NCI-H1694 treated with DMSO at 0.1 percent for 48 hours (cell line): ENCODE results near the gene TMPRSS2.

Source experiments
- DNase-seq: peaks from one replicate; lab custom pipeline; 2025; lab: John Stamatoyannopoulos, UW

Gene TMPRSS2

DNA sequence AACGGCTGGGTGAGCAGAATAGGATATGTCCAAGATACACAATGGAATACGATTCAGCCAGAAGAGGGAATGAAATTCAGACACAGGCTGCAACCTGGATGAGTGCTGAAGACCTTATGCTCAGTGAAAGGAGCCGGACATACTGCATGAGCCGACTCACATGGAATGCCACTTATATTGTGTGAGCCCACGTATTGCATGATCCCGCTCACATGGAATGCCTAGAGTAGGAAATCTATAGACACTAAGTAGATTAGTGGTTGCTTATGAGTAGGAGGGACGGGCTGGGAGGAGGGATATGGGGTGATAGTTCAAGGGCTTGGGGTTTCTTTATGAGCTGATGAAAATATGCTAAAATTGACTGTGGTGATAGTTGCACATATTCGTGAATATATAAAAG is 26.8 kb downstream of the TMPRSS2 start:
- no peak for DNase-seq

DNA sequence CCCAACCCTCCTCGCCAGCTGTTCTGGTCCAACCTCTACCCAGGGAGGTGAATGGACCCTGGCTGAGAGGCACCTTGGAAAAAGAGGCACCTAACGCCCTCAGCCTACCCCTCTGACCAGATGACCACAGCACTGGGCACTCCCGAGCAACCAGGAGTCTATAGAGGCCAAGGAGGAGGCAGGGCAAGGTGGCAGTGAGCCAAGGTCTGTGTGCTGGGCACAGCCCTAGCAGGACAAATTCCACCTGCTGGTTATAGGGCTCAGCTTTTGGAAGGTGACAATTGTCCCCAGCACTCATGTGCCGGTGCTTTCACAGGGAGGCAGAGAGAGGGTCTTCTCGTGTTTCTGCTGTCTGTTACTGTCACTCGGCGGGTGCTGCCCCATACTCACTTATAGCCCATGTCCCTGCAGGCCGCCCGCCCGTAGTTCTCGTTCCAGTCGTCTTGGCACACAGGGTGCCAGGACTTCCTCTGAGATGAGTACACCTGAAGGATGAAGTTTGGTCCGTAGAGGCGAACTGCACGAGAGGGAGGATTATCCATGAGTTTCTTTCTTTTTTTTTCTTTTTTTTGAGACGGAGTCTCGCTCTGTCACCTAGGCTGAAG is 27.8 kb downstream of the TMPRSS2 start:
- DNase-seq: no peak

DNA sequence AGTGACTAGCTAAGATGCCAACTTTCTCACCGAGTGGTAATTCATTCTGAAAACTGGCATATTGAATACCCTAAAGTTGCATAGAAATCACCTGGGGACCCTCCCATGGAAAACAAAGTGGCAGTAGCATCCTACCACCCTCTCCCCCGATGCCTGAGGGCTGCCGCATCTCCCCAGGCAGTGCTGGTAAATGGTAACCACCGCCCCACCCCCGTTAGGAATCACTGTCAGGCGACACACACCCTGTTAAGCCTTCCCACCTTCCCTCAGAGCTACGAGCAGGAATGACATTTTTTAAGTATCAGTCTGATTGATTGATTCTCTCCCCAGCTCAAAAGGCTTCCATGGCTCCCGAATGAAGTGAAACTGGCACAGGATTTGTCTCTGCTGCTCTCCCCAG is 28.3 kb downstream of the TMPRSS2 start:
- DNase-seq: no peak

DNA sequence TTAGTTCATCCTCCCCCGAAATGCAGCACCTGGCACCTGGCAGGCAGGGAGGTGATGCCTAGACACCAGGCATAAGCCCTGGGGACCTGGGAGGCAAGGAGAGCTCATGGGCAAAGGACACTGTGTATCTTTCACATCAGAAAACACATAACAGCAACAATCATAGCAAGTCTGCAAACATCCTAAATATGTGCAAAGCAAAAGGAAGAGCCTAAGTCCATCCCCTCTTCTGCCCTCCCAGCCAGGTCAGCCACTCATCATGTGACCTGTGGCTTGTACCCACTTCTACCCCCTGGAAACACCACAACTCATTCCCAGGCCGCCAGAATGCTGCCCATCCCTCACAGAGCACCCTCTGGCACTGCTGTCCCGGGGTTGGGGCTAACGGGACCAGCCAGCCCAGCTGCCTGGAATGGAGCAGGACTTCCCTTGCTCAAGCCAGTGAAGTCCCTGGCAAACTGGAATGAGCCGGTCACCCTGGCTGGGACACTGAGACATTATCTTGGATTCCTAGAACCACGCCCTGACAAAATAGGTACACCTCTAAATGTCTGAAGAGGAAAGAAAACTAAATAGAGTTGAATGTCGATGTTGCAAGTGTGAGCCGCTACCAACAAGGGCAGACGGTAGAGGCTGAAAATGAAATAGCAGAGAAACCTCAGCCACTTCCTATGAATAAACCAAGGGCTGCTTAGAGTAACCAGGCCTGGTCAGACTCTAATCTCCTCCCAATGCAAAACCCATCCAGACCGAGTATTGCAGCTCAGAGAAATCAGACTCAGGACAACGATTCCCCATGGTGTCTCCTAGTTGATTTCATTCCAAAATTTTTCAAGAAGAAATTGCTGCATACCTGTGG is 29.4 kb downstream of the TMPRSS2 start:
- DNase-seq: no peak

DNA sequence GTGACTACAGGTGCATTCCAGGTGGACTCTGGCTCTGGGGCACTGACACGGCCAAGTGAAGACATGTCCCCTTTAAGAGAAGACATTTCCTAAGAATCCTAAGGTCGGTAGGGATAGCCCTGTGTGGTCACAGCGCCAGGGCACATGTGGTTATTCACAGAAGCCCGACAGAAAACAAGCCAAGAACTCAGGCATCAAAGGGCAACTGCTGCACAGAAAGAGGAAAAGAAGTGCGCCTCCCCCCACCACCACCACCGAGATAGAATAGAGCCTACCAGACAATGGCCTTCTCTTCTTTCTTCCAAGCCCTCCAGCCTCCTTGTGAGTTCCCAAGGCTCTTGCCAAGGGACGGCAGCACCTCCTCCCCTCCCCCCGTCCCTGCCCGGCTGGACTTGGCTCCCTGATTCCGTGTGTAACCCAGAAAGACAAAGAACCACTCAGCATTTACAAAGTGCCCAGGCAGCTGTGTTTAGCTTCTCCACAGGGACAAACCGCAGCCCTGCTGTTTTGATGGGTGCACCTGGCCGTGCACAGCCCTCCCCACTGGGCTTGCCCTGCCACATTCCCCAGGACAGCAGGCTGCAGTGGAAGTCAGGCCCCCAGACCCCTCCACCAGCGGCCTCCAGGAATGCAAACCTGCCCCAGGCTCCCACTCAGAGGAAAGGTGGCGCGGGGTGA is 30.2 kb downstream of the TMPRSS2 start:
- no peak for DNase-seq

DNA sequence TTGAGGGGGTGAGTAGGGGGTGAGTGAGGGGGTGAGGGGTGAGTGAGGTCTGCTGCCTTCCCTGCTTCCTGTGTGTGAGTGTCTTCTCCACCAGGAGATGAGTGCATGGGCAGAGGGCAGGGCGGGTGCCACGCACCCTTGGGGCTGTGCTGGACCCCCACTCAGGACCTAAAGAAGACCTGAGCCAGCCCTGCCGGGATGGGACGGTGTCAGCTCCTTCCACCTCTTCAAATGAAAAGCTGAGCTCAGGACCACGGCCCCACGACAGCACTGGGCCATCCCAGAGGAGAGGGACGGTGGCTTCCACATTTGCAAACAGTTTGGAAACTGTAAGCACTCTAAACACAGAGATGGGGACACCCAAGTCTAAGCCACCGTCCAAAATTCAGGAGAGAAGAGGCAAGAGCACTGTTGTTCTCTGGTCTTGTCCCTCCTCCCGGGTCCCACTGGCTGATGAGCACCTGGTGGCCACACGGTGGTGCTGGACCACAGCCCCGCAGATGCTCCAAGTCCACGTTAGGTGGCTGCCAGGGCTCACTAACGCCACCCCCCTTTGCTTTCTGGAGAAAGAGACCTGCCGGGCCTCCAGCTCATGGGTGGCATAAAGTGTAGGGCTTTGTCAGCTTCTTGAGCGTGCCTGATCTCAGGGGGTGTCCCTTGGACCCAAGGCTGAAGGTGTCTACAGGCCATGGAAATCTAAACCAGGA is 32.1 kb downstream of the TMPRSS2 start:
- no peak for DNase-seq

DNA sequence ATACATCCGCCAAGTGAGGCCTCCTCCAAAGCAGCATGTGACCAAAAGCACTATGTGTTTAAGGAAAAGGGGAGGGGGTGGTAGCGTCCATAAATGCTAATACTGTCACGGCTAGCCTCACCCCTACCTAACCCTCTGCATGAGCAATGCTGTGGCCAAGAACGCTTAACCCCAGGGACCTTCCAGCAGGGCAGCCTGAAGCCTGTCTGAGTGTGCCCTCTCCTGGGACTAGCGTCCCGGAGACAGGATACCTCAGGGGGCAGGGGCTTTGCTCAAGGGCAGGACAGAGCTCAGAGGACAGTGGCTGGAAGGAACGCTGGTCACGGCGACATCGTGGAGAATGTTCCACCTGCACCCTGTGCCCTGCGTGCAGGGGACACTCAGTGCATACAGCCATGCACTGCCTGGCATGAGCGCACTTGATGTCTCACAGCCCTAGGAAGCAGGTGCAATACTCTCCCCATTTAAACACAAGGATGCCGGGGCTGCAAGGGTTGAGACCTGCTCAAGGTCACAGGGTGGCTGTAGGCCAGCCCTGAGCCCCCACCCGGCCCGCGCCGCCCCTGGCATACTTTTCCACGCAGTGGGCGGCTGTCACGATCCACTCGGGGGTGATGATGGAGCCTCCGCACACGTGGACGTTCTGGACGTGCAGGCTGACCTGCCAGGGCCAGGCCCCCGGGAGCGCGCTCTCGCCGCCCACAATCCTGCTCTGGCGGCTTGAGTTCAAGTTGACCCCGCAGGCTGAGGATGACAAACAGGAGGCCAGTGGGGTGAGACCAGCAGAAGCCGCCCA is 35.0 kb downstream of the TMPRSS2 start:
- DNase-seq: no peak

DNA sequence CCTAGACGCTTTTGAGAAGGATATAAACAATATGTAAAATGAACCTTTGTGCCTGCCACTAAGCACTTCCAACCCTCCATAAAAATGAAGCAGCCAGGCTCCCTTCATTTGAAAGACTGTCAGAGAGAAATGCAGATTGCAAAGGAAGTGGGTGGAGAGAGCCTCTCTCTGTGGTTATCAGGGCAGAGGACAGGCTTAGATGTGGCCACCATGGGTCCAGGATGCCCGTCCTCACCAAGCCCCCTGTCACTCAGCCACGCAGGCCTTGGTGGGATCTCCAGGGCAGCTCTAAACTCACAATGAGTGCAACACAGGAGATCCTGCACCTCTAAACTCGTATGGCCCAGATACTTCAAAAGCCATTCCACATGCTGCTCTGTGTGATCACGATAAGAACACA is 37.9 kb downstream of the TMPRSS2 start:
- DNase-seq: no peak

DNA sequence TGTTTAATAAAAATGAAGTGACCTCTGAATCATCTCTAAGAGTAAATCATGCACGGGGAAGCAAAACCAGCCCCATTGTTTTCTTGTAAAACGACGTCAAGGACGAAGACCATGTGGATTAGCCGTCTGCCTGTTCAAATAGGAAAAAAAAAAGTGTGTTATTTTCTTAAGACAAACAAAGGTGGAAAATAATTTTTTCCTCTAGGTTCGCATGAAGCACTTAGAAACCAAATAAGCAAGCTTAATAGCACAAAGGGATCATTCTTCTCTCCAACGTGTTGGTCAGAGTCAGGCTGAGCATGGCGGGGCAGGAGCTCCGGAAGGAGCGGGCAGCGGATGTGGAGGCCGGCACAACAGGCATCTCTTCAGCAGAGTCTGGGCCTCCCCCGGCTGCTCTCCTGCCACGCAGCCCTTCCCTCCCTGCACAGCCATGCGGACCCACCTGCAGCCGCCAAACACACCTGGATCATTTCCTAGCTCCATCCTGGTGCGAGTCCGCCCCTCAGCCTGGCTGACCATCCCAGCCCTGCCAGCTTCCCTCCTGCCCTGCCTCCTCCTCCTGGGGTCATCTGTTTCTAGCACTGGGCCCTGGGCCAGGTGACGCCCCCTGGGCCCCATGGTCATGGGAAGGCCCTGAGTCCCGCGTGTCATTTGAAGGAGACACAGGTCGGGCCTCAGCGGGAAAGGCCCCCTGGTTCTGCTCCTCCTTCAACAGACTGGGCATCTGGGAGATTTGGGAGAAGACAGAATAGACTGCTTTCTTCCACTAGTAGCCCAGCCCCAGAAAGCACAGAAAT is 41.7 kb downstream of the TMPRSS2 start:
- no peak for DNase-seq

DNA sequence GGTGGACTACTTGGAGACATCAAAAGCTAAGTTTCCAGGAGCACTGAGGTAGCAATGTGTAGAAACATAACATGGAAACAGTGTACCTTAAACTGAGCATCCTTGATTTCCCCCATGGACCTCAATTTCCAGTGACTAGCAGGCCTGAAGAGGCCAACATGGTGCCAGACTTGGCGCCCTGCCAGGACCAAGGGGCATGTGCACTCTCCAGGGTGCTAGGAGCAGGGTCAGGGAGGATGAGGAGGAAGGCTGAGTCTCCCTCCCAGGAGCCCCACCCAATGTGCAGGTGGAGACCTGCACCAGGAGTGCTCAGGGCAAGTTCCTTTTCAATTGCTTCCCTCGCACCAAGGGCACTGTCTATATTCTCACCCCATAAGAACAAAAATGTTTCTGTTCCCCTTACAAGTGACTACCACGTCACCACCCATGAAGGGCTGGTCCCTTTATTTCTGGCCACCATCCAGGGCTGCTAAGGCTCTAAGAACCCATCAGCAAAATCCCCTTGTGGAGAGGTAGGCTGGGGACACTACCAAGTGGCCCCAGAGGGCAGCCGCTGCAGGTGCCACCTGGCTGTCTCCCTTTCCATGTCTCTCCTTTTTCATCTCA is 42.7 kb downstream of the TMPRSS2 start:
- DNase-seq: no peak

DNA sequence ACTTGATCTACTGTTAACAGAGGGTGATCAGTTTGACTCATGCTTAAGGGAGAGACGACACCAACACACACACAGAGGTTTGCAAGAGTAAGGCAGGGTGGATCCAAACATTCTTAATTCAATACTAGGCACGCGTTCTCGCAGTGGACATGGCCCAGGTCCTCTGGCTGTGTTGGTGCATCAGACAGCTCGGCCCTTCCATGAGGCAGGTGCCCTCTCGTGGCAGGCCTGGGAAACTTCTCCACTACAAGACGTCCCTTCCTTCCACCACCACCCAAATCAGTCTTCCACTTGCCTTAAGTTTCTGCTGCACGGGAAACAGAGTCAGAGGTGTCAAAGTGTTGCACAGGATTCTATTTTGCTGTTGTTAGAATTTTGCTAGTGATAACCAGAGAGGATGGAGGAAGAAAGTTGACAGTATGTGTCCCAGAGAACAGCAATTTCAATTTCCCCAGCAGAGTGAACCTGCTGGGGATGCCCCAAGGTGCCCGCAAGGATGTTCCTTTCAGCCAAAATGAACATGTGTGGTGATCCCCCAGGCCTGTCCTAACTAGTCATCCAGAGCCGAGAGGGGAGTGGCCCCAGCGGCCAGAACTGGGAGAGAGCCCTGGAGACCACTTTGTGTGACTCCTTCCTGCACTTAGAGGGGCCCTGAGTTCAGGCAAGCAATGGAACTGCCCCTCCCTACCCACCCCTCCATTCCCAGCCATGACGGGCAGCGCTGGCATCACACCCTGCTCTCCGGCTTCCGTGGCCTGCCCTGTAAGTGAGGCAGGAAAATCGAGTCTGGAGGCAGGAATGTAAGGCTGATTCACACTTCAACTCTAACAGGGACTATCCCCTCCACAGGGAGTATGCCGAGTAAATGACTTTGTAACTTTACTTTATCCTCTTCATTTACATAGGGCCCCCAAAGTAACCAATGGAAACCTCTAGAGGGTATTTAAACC is 47.1 kb downstream of the TMPRSS2 start:
- DNase-seq: no peak

DNA sequence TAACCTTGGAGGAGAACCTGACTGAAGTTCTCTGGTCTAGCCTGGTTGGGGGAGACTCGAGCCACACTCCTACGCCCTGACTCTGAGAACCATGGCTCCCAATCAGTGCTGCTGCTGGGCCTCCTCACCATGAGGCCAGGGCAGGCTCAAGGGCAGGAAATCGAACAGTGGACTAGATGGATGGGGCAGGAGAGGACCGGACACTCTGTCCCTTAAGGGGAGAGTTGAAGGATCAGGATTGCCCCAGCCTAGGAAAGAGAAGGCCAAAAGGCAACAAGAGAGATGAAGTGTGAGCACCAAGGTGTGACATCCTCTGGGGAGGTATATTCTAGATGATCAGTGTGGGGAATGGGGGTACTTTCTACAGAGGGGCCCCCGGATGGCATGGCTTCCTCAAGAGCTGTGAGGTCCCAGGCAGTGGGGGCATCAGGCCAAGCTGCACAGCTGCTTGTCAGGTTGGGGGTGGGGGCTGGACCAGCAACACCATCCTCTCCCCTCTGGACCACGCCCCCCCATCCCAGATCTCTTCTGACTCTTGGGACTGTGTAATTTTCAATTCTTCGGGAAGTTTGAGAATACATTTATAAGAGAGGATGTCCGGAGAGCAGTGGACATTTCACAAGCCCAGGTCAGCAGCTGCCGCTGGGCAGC is 47.9 kb downstream of the TMPRSS2 start:
- no peak for DNase-seq

DNA sequence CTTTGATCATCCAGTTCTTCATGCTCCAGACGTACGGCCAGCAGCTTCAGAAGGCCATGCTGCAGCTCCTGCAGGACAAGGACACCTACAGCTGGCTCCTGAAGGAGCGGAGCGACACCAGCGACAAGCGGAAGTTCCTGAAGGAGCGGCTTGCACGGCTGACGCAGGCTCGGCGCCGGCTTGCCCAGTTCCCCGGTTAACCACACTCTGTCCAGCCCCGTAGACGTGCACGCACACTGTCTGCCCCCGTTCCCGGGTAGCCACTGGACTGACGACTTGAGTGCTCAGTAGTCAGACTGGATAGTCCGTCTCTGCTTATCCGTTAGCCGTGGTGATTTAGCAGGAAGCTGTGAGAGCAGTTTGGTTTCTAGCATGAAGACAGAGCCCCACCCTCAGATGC is 49.4 kb downstream of the TMPRSS2 start:
- no peak for DNase-seq

DNA sequence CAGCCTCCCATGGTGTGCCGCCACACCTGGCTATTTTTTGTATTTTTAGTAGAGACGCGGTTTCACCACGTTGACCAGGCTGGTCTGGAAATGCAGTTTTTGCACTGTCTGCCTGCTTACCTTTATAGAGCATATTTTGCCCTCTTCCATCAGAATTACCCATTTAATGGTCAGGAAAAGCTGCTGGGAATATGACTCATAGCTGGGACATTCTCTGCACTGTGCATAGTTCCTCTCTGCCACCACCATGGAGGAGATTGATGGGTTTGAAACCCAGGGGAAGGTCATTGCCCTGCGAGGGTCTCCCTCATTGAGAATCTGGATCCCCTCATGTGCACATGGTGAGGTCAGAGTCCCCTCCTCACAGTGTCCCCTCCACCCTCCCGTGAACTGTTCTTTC is 49.8 kb downstream of the TMPRSS2 start:
- DNase-seq: no peak

DNA sequence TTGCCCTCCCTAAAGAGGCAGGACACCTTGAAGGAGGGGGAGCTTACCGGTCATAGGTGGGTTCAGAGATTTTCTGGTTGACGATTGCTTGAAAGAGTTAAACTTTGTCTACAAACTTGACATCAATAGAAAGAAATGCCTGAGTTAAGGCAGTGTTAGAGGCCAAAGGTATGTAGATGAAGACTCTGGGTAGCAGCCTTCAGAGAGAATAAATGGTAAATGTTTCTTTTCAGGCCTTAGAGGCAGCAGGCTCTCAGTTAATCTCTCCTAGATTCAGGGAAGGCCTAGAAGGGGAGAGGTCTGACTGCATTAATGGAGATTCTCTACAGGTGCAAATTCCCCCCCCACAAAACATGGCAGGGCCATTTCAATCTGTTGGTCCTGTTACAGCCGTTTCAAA is 54.2 kb downstream of the TMPRSS2 start:
- DNase-seq: no peak

DNA sequence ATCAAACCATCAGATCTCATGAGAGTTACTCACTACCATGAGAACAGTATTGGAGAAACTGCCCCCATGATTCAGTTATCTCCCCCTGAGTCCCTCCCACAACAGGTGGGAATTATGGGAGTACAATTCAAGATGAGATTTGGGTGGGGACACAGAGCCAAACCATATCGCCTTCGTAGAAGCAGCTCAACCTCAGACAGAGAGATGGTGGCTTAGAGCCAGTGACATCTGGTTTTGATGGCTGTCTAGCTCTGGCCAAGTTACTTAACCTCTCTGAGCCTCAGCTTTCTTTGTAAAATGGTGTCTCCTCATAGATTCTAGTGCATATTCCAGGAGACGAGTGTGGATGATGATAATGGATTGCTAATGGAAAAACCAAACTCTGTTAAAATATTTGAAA is 54.8 kb downstream of the TMPRSS2 start:
- DNase-seq: no peak

DNA sequence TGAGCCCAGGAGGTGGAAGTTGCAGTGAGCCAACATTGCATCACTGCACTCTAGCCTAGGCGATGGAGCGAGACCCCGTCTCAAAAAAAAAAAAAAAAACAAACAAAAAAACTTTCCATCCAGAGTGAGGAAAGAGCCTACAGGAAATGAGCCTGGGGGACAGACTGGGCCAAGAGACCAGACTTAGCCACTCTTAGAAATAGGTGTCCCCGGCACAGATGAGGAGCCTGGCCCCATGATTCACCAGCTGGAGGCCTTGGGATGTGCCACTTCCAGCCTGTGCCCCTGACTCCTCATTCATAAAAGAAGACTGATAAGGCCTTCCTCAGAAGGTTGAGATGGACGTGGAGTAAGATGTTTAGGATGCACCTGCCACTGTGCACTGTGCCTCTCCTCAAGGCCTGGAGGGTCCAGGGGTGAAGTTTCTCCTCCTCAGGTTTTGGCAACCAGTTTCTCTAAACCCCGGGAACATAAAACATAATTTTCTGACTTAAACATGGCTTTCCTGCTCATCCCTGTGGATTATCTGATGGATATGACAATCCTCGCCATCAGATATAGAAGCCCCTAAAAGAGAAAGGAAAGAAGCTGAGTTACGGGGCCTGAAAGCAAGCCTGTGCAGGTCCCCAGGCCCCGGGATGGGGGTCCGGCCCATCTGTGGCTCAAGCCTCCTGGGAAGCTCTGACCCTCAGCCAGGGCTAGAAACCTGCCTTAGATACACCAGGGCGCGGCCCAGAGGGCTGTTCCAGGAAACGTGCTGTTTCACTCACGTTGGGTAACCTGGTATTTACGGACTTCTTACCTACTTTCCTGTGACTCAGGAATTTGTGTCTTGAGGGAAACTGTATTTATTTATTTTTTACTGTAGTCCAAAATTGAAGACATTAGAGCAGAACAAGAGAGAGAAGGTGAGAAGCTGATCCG is 55.9 kb downstream of the TMPRSS2 start:
- DNase-seq: no peak

DNA sequence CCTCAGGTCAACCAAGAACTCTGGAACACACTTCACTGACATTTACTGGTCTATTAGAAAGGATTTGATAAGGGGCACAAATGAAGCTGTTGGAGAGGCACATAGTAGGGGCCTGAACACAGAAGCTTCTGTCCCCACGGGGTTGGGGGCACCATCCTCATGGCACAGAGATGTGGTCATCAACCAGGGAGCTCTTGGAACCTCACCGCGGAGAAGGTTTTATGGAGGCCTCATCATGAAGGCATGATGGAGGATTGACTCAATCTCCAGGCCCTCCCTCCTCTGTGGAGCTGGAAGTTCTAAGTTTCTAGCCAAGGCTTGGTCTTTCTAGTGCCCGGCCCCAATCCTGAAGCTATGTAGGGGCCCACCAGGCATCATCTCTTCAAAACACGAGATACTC is 58.3 kb downstream of the TMPRSS2 start:
- DNase-seq: no peak
